ENCODE data around the gene COIL.

GRCh38 chr17:56985371-56986162, 24.7 kb upstream of the COIL start:
- TF ChIP-seq, protein P1, sequence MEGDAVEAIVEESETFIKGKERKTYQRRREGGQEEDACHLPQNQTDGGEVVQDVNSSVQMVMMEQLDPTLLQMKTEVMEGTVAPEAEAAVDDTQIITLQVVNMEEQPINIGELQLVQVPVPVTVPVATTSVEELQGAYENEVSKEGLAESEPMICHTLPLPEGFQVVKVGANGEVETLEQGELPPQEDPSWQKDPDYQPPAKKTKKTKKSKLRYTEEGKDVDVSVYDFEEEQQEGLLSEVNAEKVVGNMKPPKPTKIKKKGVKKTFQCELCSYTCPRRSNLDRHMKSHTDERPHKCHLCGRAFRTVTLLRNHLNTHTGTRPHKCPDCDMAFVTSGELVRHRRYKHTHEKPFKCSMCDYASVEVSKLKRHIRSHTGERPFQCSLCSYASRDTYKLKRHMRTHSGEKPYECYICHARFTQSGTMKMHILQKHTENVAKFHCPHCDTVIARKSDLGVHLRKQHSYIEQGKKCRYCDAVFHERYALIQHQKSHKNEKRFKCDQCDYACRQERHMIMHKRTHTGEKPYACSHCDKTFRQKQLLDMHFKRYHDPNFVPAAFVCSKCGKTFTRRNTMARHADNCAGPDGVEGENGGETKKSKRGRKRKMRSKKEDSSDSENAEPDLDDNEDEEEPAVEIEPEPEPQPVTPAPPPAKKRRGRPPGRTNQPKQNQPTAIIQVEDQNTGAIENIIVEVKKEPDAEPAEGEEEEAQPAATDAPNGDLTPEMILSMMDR (IDR thresholded peaks at IDR 0.05 in 2 of 3, conservative IDR thresholded peaks at IDR 0.05 in 1 of 3; ENCODE audit: borderline replicate concordance in 1 of 3, insufficient read depth in 1 of 3, low read depth in 2 of 3, low read length in 2 of 3), result no peak
- TF ChIP-seq POLR2A (IDR thresholded peaks at IDR 0.05; ENCODE audit: borderline replicate concordance, extremely low read depth, insufficient read depth, insufficient read length) (no peak), ZNF274 (IDR thresholded peaks at IDR 0.05; ENCODE audit: low read depth, low read length) (no peak), EZH2phosphoT487 (IDR thresholded peaks at IDR 0.05; ENCODE audit: borderline replicate concordance) (no peak), SIN3A (IDR thresholded peaks at IDR 0.05; ENCODE audit: low read depth) (no peak), JUND (IDR thresholded peaks at IDR 0.05) (no peak), EZH2 (IDR thresholded peaks at IDR 0.05) (no peak), RAD21 (IDR thresholded peaks at IDR 0.05; ENCODE audit: low read depth) (no peak), REST (IDR thresholded peaks at IDR 0.05; ENCODE audit: low read depth) (no peak), POLR2AphosphoS5 (IDR thresholded peaks at IDR 0.05; ENCODE audit: low read depth, low read length) (no peak), MAX (IDR thresholded peaks at IDR 0.05) (no peak), TCF7L2 (IDR thresholded peaks at IDR 0.05; ENCODE audit: borderline replicate concordance, extremely low read depth, insufficient read depth, insufficient read length) (no peak), YY1 (IDR thresholded peaks at IDR 0.05; ENCODE audit: extremely low read depth, insufficient replicate concordance, low read depth, low read length) (no peak), ATF3 (IDR thresholded peaks at IDR 0.05) (no peak)
